GM21619 (cell line): ENCODE measurements around the gene TCFL5.
A peak's percentile ranks its signal among the peaks of the same experiment; 100 is the strongest.
"Not testable (repeated sequence)": the region's sequence is repeated elsewhere in the genome, so short reads cannot be mapped to it uniquely, and the experiment has no call there.

ENCODE experiments used
- ATAC-seq: cut with Tn5 transposase; IDR thresholded peaks from one replicate; pipeline ENCODE4 v1.9.1; 2021; ENCODE audit not compliant: unreplicated experiment

The TCFL5 gene

DNA sequence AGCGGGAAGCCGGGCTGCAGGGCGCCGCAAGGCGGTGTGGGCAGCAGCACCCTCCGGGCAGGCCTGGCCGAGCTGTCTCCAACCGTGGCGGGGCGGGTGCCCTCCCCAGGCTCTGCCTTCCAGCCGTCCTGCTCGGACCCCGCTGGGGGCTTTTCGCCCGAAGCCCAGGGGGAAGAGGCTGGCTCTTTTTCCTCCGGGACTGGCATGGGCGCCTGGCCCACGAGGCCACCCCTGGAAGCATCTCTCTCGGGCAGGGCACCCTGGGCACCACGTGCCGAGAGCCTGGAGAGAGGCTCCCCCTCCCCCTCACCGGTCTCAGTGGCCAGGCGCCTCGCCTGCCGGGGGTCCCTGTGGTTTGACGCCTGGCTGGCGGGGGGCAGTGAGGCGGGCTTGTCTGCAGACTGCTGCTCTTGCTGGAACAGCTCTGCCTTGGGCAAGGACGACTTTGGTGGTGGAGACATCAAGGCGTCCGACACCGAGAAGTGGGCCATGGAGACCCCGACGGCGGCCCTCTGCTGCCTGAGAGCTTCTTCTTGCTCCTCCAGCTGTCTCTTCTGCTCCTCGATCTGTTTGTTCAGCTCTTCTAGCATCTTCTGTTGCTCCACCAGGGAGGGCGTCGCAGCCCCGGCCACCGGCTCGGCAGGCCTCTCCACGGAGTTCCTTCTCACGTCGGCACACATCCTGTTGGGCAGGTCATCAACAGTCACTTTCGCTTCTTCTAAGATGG is 19.5 kb upstream of the TCFL5 start:
- ATAC-seq: no peak

GRCh38 chr20:62880147-62880934 is 18.7 kb upstream of the TCFL5 start:
- no peak for ATAC-seq

- ATAC-seq: no peak
These were observed 17.9 kb upstream of the TCFL5 start for GRCh38 chr20:62879275-62880146.

DNA sequence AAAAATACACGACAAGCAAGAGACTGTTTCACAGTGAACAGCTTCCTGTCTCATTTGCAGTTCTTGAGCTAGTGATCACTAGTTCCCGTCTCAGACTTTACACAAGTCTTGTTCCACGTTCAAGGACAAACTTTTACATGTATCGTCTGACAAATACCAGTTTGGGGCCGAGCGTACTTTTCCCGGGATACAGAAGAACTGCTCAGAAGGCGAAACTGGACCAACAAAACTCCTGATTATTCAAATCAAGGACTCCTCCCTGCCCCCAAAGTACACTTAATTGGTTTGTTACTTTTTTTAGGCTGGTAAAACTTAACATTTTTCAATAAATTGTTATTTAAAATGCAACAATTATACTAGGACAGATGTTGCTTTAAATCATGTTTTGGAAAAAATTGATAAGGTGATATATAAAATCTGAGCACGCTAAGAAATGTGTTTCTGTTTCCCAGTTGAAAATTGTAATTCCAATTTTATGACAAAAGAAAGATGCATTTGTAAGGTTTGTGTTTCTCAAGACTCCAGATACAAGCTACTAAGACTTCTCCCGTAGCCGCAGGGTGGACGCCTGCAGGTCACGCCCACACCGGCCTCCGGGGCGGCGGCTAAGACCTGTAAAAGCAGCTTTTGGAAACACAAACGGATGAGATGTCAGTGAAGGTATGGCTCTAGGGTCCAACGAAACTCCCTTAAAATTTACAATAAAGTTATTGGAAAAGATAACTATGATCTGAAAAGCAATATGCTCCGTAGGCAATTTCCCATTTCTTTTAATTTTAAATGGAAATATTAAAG is 16.8 kb upstream of the TCFL5 start:
- ATAC-seq: no peak

GRCh38 chr20:62876902-62877816 is 15.5 kb upstream of the TCFL5 start:
- no peak for ATAC-seq

- ATAC-seq: no peak
These were observed 14.9 kb upstream of the TCFL5 start for GRCh38 chr20:62876501-62876901.

DNA sequence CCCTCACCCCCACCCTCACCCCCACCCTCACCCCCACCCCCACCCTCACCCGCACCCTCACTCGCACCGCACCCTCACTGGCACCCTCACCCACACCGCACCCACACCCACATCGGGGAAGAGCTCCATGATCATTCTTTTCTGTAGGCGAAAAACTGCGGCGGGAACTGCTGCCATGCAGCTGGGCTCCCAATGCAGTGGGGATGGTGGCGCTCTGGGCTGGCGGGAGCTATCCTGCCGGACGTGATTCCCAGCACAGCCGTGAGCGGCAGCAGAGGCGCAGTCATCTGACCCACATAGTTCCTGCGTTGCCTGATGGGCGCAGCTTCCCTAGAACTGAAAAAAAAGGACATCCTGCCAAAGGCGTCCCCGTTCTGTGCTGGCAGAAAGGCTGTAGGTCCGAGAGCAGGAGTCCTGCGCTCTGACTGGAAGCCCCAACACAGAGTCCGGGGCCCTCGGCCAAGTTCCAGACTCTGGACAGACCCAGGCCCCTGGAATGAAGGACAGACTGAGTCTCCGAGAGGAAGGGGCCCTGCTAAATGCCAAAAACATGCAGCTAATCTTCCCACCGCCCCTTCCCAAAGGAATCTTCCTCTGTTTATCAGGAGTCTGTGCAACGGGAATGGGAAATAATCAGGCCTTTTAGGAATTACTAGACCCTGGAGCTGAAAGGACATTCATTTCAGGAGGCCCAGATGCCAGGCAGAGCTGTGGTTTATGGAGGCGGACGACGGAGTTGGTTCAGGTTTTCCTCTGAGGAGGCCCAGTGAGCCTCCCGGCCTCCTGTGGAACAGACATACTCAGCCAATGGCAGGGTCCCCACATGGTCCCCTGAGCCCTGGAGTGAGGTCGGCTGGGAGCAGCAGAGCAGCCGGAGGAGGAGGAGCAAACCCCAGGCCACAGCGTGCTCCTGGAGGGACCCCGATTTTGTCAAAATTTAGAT is 14.1 kb upstream of the TCFL5 start:
- no peak for ATAC-seq

DNA sequence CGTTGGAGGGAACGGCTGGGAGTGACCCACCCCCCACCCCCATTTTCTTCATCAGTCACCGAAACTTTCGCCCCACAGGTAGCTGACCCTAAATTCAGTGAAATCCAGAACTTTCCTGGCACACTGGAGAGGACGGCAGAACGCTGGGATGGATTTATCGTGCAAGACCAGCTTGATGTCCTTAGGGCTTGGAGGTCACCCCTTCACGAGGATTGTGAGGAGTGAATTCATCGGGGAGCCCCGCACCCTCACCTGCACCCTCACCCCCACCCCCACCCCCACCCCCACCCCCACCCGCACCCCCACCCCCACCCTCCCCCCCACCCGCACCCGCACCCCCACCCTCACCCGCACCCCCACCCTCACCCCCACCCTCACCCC is 13.3 kb upstream of the TCFL5 start:
- ATAC-seq: no peak

DNA sequence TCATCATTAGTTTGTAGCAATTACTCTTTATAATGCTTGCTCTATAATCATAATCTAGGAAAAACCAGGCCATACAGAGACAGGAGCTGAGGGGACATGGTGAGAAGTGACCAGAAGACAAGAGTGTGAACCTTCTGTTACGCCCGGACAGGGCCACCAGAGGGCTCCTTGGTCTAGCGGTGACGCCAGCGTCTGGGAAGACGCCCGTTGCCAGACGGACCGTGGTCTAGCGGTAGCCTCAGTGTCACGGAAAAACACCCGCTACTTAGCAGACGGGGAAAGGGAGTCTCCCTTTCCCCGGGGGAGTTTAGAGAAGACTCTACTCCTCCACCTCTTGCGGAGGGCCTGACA is 12.0 kb upstream of the TCFL5 start:
- not testable (repeated sequence) for ATAC-seq

DNA sequence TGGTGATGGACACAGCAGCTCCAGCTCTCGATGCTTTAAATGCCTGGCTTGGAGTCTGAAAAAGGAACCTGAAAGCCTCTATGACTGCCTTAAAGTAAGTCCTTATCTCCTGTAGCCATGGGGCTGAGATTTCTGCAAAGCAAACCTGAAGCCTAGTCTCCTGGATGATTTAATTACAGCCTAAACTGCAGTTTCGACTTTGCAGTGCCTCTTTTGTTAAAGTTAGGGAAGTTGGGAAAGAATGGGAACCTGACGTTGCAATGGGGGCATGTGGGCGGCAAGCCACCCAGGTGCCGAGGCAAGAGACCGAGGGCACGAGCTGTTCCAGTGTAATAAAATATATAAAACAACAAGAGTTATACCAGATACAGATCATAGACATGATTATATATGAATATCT is 11.7 kb upstream of the TCFL5 start:
- ATAC-seq: no peak

GRCh38 chr20:62872862-62873261 is 11.2 kb upstream of the TCFL5 start:
- no peak for ATAC-seq

GRCh38 chr20:62872184-62872847 is 10.7 kb upstream of the TCFL5 start:
- ATAC-seq: no peak

DNA sequence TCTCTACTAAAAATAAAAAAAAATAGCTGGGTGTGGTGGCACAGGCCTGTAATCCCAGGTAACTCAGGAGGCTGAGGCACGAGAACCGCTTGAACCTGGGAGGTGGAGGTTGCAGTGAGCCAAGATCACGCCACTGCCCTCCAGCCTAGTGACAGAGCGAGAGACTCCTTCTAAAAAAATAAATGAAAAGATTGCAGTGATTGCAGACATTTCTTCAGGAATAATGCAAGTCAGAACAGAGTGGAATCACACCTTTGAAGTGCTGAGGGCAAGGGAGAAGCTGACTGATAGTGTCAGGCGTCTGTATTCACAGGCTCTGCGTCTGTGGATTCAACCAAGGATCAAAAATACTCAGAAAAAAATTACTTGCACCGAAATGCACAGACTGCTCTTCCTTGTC is 2.6 kb upstream of the TCFL5 start:
- no peak for ATAC-seq

DNA sequence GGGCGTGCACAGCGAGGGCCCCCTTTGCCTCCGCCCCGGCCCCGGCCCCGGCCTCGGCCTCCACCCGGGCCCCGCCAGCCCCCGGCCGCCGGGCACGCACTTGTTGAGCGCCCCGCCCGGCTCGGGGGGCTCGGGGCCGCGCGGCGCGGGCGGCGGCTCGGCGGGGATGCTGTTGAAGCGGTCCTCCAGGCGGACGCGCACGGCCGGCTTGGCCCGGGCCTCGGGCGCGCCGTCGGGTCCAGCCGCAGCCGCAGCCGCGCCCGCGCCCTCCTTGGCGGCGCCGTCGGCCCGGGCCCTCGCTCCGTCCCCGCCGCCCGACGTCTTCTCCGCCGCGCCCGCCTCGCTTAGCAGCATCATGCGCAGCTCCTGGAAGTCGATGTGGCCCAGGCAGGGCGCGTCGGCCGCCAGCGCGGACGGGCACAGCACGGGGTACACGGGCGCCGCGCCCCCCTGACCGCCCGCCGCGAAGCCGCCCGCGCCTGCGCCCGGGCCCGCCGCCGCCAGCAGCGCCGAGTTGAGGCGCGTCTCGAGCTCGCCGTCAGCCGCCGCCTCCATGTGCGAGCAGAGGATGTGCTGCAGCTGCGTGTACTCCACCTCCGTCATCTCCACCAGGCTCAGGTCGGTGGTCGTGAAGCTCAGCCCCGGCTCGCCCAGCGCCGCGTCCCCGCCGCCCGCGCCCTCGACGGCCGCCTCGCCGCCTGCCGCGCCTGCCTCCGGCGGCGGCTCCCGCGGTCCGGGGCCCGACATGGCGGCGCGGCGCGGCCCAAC is 514 bp downstream of the TCFL5 start:
- peak; percentile 39 for ATAC-seq

DNA sequence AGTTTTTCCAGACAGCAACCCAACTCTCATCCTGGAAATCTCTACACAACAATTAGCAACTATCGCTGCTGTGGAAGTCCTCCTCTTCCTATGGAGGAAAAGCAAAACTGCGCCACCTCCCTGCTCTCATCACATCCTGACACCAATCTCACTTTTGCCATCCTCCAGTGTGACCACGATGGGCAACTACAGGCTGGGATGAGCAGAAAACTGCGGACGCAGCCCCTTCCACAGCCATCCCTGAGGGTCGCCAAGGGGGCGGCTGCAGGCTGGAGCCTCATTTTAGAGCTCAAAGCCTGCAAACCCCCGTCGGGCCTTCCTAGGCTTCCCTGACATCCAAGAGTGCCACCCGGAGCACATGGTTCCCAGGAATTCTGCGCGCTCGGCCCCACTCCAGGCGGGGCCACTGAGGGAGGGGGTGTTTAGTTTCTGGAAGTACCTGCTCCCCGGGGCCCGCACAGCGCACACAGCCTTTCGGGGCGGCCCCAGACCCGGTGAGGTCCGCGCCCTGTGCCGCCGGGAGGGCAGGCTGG is 1.2 kb downstream of the TCFL5 start:
- ATAC-seq: no peak

GRCh38 chr20:62859721-62860120 is 1.9 kb downstream of the TCFL5 start:
- no peak for ATAC-seq
